Body of pancreas (tissue), 4 donors: ENCODE results near the gene KIAA1671. TPM values are rescaled to one million over a fixed set of nuclear protein-coding genes. Genes with fewer than 3 reads are reported as not detected.

Source experiments
- ATAC-seq: fragments of 150-250 bp; one replicate; pipeline ENCODE4 v1.9.1; 2016
- DNase-seq, 4 donors: peaks; one replicate each; pipeline ENCODE4 v3.0.0-alpha.2; 2019
- H3K27ac ChIP-seq, 4 donors: fragments of 200-600 bp; sonication (generic); 1 replicate in 3 of 4; 2 replicates in 1 of 4; pipeline versions ENCODE4 v1.5.1 to v1.6.1; 2016 to 2019; ENCODE audit warnings: mild to moderate bottlenecking in 1 of 4, mixed read lengths in 1 of 4, moderate library complexity in 1 of 4
- H3K27me3 ChIP-seq, 2 donors: fragments of 200-600 bp; sonication (generic); one replicate each; pipeline ENCODE4 v1.6.0; 2016; ENCODE audit warnings: mild to moderate bottlenecking in 1 of 2
- H3K36me3 ChIP-seq, 2 donors: fragments of 200-600 bp; sonication (generic); replicated peaks in 1 of 2; 2 replicates each; pipeline ENCODE4 v1.5.1; 2016; ENCODE audit warnings: low read depth in 2 of 2; ENCODE audit not compliant: insufficient read depth in 1 of 2
- H3K4me1 ChIP-seq: fragments of 200-600 bp; sonication (generic); one replicate; pipeline ENCODE4 v1.6.0; 2016
- H3K4me3 ChIP-seq, 2 donors: fragments of 200-600 bp; sonication (generic); 1 replicate in 1 of 2; 2 replicates in 1 of 2; pipeline ENCODE4 v1.5.1; 2016 to 2019
- H3K9me3 ChIP-seq, 3 donors: fragments of 200-600 bp; sonication (generic); 1 replicate in 2 of 3; 2 replicates in 1 of 3; pipeline ENCODE4 v1.5.1; 2016
- CTCF ChIP-seq, 7 experiments: fragments of 450-650 bp in 4 of 7; fragments of 200-600 bp in 3 of 7; sonication (generic) in 3 of 7; IDR thresholded peaks; one replicate each; pipeline ENCODE4 v1.5.1; 2016 to 2019; ENCODE audit warnings: antibody characterized with exemption in 7 of 7
- POLR2A ChIP-seq, 3 donors: fragments of 450-650 bp; IDR thresholded peaks; one replicate each; pipeline ENCODE4 v1.6.1; 2016; ENCODE audit warnings: antibody characterized with exemption in 3 of 3, mild to moderate bottlenecking in 2 of 3
- WGBS, 2 donors: methylation state at CpG; one replicate each; pipeline ENCODE4 v1.1.5; 2017; 5-methylcytosine and 5-hydroxymethylcytosine counted together
- intact Hi-C: fragments of 100-400 bp; cut with DNase I; formaldehyde crosslinking; loops from one replicate; pipeline ENCODE4 v1.15.1; 2023
- total RNA-seq, 2 donors: library from RNA; depleted of rRNA; stranded (reverse); fragments of >200 nt; gene quantifications; one replicate each; pipeline ENCODE4 v1.1.0, GENCODE V29; 2016

Gene KIAA1671
- total RNA-seq, 2 donors from 2014 or later, result 24.9 to 79.8 TPM

GRCh38 chr22:24957043-24957442 lies 4.5 kb downstream of the KIAA1671 start:
- TF ChIP-seq POLR2A (IDR thresholded peaks at IDR 0.05) (no peak), CTCF (IDR thresholded peaks at IDR 0.05) (no peak)
- intact Hi-C loops, result no loop called here
- WGBS, 2 donors, result 64 to 82% methylated on average over 2 of the region's 2 CpGs
- peaks cover 32% of the 10 kb centered on the region for H3K4me1 ChIP-seq
- no peak for ATAC-seq
- no peaks in the 10 kb centered on the region for H3K36me3 ChIP-seq
- no peak for DNase-seq
- no peaks in the 10 kb centered on the region for H3K27me3 ChIP-seq
- H3K27ac ChIP-seq, result no peak overlapping the region
- no peak overlapping the region for H3K4me3 ChIP-seq
- no peaks in the 10 kb centered on the region for H3K9me3 ChIP-seq

GRCh38 chr22:24961217-24961844 lies 8.8 kb downstream of the KIAA1671 start:
- Histone ChIP-seq H3K36me3 (no peaks in the 10 kb centered on the region), H3K4me3 (no peak overlapping the region), H3K9me3 (no peaks in the 10 kb centered on the region), H3K4me1 (peaks cover 12% of the 10 kb centered on the region), H3K27ac (no peak overlapping the region), H3K27me3 (no peaks in the 10 kb centered on the region)
- intact Hi-C loops, result no loop called here
- TF ChIP-seq CTCF (IDR thresholded peaks at IDR 0.05) (no peak), POLR2A (IDR thresholded peaks at IDR 0.05) (no peak)
- ATAC-seq, result no peak
- DNase-seq, result no peak
- WGBS, 2 donors, result 80 to 84% methylated on average over 9 to 11 of the region's 11 CpGs

- intact Hi-C loops, result no loop called here
- no peaks in the 10 kb centered on the region for H3K36me3 ChIP-seq
- no peak overlapping the region for H3K4me3 ChIP-seq
- H3K27ac ChIP-seq, result no peak overlapping the region
- H3K9me3 ChIP-seq, result no peaks in the 10 kb centered on the region
- 88 to 90% methylated on average over 6 to 8 of the region's 8 CpGs for WGBS, 2 donors
- TF ChIP-seq POLR2A (IDR thresholded peaks at IDR 0.05) (no peak), CTCF (IDR thresholded peaks at IDR 0.05) (no peak)
- no peaks in the 10 kb centered on the region for H3K27me3 ChIP-seq
- ATAC-seq (no peak), DNase-seq (no peak)
- H3K4me1 ChIP-seq, result peaks cover 20% of the 10 kb centered on the region
Observed at GRCh38 chr22:24962094-24962493, 9.6 kb downstream of the KIAA1671 start.

DNA sequence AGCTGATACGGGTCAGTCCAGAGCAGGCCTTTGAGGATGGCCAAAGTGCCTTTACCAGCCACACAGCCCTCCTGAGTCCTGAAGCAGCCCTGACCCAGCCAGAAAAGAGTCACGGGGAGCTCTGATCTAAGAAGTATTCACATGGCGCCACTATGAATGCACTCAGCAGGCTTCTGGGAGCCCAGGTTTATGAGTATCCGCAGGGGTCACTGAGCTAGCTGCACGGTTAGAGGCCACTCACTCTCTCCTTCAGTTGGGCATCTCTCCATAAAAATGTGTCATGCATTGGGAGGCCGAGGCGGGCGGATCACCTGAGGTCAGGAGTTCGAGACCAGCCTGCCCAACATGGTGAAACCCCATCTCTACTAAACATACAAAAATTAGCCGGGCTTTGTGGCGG lies 10.3 kb downstream of the KIAA1671 start:
- no peak for ATAC-seq
- Histone ChIP-seq H3K27ac (no peak overlapping the region), H3K4me1 (peaks cover 25% of the 10 kb centered on the region), H3K4me3 (no peak overlapping the region), H3K9me3 (no peaks in the 10 kb centered on the region), H3K27me3 (no peaks in the 10 kb centered on the region), H3K36me3 (no peaks in the 10 kb centered on the region)
- WGBS, 2 donors, result 90 to 96% methylated on average over 7 to 11 of the region's 11 CpGs
- TF ChIP-seq CTCF (IDR thresholded peaks at IDR 0.05) (no peak), POLR2A (IDR thresholded peaks at IDR 0.05) (no peak)
- no peak for DNase-seq
- intact Hi-C loops, result no loop called here

GRCh38 chr22:24964441-24964840 lies 11.9 kb downstream of the KIAA1671 start:
- DNase-seq, result no peak
- ATAC-seq, result no peak
- TF ChIP-seq POLR2A (IDR thresholded peaks at IDR 0.05), result no peak
- TF ChIP-seq CTCF (IDR thresholded peaks at IDR 0.05), result no peak
- Histone ChIP-seq H3K36me3 (no peaks in the 10 kb centered on the region), H3K27ac (peak overlapping the region in 3 of 4 donors; percentile 21 to 75 (median 31)), H3K27me3 (no peaks in the 10 kb centered on the region), H3K4me3 (no peak overlapping the region), H3K4me1 (peaks cover 29% of the 10 kb centered on the region), H3K9me3 (no peaks in the 10 kb centered on the region)
- WGBS, 2 donors, result 95 to 98% methylated on average over 3 of the region's 3 CpGs
- intact Hi-C loops, result no loop called here
